SJCRH30 (cell line): ENCODE results near the gene CYSLTR2. TPM values are rescaled to one million over a fixed set of nuclear protein-coding genes. Genes with fewer than 3 reads are reported as not detected.

Experiments
- total RNA-seq: library from RNA; depleted of rRNA; stranded (reverse); fragments of >200 nt; shearing (Covaris generic); gene quantifications from 2 replicates; pipeline ENCODE4 v1.2.3, GENCODE V29; 2014; rRNA removed

CYSLTR2 gene
- total RNA-seq, 1 experiment from 2014 or later = not detected

Other genes with a start within 250 kb of the CYSLTR2 start
- 0.76 and 1.5 TPM in 2 replicates for gene LPAR6, start 240.8 kb upstream of the CYSLTR2 start, total RNA-seq
- gene RCBTB2, start 120.8 kb upstream of the CYSLTR2 start, total RNA-seq = 5.1 TPM in 2 replicates